Kidney tubule cell (primary cell): ENCODE measurements around the gene ZDHHC1.
"Not testable (repeated sequence)": the region's sequence is repeated elsewhere in the genome, so short reads cannot be mapped to it uniquely, and the experiment has no call there.

ENCODE experiments used
- DNase-seq: peaks from one replicate; pipeline ENCODE4 v3.0.0-alpha.2; 2018; ENCODE audit warnings: low spot score

ZDHHC1 gene

DNA sequence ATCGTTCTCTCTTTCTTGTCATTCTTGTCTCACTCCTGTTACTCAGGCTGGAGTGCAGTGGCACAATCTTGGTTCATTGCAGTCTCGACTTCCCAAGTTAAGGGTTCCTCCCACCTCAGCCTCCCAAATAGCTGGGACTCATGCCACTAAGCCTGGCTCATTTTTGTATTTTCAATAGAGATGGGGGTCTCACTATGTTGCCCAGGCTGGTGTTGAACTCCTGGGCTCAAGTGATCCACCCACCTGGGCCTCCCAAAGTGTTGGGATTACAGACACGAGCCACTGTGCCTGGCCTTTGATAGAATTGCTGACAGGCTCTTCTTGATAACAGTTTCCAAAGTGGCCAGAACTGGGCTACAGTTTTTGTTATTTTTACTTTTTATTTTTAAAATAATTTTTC lies 55.2 kb downstream of the ZDHHC1 start:
- no peak for DNase-seq

- DNase-seq, result not testable (repeated sequence)
Observed at GRCh38 chr16:67359540-67360269, 56.6 kb downstream of the ZDHHC1 start.

GRCh38 chr16:67357561-67357960 lies 58.7 kb downstream of the ZDHHC1 start:
- no peak for DNase-seq

DNA sequence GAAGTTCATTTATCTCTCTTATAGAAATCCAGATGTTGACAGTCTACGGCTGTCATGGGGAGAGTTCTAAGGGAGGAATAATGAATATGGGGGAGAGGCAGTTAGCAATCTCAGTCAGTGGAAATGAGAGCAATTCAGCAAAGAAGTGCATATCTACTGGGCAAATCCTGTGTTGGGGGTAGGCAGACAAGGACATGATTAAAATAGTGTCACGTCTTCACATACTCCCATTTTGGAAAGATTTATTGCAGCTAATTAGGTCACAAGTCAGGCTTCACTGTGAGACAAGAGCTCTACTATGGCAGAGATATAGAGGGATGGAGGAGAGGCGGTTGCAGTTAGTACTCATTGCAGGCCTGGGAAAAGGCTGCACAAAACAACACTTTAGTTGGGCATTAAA lies 59.9 kb downstream of the ZDHHC1 start:
- DNase-seq, result no peak

DNA sequence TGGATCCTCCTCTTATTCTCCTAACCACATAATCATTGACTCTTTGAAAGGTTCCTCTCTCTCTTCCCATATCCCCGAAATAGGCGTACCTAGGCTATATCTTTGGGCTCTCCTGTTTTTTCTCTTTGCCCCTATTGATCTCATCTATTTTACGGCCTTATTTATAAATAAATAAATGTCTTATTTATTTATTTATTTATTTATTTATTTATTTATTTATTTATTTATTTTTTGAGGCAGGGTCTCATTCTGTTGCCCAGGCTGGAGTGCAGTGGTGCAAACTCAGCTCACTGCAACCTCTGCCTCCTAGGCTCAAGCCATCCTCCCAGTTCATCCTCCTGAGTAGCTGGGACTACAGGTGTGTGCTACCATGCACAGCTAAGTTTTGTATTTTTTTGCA lies 63.8 kb downstream of the ZDHHC1 start:
- DNase-seq, result not testable (repeated sequence)

DNA sequence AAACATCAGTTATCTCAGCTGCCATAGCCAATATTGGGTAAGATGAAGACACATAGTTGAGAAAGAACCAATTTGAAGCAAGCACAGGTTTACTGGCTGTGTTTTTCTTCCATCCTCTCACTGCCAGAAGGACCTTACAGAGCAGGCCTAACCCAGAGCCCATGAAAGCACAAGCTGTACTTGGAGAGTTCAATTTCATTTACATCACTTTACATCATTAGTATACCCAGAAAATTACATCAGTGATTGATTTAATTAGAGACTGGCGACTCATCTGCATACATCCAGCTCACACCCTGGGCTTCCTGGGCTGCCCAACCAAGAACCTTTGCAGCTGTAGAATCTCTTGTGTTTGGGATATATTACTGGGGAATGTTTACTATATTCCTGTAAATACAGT lies 66.0 kb downstream of the ZDHHC1 start:
- no peak for DNase-seq

GRCh38 chr16:67349172-67349571 lies 67.1 kb downstream of the ZDHHC1 start:
- DNase-seq, result peak; percentile 33

- no peak for DNase-seq
Observed at GRCh38 chr16:67346341-67346740, 69.9 kb downstream of the ZDHHC1 start.

DNA sequence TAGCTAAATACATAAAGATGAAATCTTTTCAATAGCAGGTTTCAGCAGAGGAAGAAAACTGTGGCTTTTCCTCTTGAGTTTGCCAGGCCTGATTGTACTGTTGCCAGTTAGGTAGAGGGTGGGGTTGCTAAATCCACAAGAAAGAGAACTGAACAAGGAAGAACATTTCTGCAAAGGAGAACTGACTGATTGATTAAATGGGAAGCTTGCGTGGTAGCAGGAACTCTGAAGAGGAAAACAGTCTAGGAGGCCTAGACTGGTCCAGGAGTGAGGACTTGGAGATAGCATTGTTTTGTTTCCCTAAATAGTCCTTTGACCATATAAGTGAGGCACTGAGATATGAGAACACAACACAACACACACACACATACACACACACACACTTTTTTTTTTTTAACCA lies 70.9 kb downstream of the ZDHHC1 start:
- DNase-seq, result no peak
